Upper lobe of left lung (tissue), 4 donors: Measurements from ENCODE around the gene DNAH17.

Experiments
- EP300 ChIP-seq, 4 donors: sonication (generic); formaldehyde crosslinking; IDR thresholded peaks; one replicate each; pipeline ENCODE4 v1.5.1; 2017; ENCODE audit warnings: antibody characterized with exemption in 4 of 4, control low read depth in 2 of 4
- TF ChIP-seq, protein P1 (sequence below), 6 experiments: fragments of 450-650 bp in 4 of 6; fragments of 200-600 bp in 2 of 6; sonication (generic) in 2 of 6; IDR thresholded peaks; one replicate each; pipeline ENCODE4 v1.5.1; 2016 to 2019; ENCODE audit warnings: antibody characterized with exemption in 6 of 6

- TF ChIP-seq, protein P1, sequence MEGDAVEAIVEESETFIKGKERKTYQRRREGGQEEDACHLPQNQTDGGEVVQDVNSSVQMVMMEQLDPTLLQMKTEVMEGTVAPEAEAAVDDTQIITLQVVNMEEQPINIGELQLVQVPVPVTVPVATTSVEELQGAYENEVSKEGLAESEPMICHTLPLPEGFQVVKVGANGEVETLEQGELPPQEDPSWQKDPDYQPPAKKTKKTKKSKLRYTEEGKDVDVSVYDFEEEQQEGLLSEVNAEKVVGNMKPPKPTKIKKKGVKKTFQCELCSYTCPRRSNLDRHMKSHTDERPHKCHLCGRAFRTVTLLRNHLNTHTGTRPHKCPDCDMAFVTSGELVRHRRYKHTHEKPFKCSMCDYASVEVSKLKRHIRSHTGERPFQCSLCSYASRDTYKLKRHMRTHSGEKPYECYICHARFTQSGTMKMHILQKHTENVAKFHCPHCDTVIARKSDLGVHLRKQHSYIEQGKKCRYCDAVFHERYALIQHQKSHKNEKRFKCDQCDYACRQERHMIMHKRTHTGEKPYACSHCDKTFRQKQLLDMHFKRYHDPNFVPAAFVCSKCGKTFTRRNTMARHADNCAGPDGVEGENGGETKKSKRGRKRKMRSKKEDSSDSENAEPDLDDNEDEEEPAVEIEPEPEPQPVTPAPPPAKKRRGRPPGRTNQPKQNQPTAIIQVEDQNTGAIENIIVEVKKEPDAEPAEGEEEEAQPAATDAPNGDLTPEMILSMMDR (IDR thresholded peaks at IDR 0.05): no peak
- no peak for TF ChIP-seq EP300 (IDR thresholded peaks at IDR 0.05)
Measured at GRCh38 chr17:78618264-78619066, 41.3 kb upstream of the DNAH17 start.
